Activated naive CD8-positive, alpha-beta T cell treated with anti-CD3 and anti-CD28 coated beads, Interleukin-2, amount 50 U/mL, for 24 hours (primary cell): ENCODE measurements around the gene ZNF750.
"Not testable (repeated sequence)": the region's sequence is repeated elsewhere in the genome, so short reads cannot be mapped to it uniquely, and the experiment has no call there.

Source experiments
- ATAC-seq: fragments of 150-1000 bp; cut with Tn5 transposase; one replicate; pipeline ENCODE4 v1.10.0; 2021
- DNase-seq: peaks from one replicate; pipeline ENCODE4 v3.0.0; 2021
- H3K27ac Mint-ChIP-seq: one replicate; pipeline ENCODE4 v1.8.0; 2021; ENCODE audit warnings: mild to moderate bottlenecking, mixed read lengths
- H3K27me3 Mint-ChIP-seq: one replicate; pipeline ENCODE4 v1.8.0; 2021; ENCODE audit warnings: mixed read lengths
- H3K36me3 Mint-ChIP-seq: one replicate; pipeline ENCODE4 v1.8.0; 2021; ENCODE audit warnings: low read depth, mixed read lengths
- H3K4me1 Mint-ChIP-seq: one replicate; pipeline ENCODE4 v1.8.0; 2021; ENCODE audit warnings: mixed read lengths
- H3K4me3 Mint-ChIP-seq: one replicate; pipeline ENCODE4 v1.8.0; 2021; ENCODE audit warnings: mild to moderate bottlenecking, moderate library complexity, mixed read lengths
- H3K9me3 Mint-ChIP-seq: one replicate; pipeline ENCODE4 v1.8.0; 2021; ENCODE audit warnings: mixed read lengths

ZNF750 gene

DNA sequence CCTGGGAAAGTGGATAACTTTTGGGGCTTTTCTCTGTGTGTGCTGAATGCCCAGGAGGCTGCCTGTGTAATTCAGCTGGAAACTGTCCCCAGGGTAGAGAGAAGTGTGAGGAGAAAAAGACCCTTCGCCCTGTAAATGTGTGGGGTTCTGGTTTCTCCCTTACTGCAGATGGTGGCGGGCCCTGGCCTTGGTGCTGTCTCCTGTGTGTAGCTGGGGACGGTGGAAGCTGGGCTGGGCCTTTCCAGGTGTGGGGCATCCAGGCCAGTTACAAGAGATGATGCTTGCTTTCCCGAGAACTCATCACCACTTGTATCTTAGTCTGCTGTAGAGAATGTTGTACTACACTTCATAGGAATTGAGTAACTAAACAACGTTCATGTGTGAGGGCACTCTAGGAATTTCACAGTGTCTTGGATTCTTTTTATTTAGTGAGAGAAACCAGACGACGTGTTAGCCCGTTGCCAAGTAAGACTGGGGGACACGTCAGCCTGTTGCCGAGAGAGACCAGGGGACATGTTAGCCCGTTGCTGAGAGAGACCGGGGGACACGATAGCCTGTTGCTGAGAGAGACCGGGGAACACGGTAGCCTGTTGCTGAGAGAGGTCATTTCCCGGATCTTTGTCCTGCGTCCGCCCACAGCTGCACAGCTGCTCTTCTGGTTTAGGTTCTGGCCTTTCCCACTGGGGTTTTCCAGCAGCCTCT is 44.9 kb downstream of the ZNF750 start:
- peaks cover 5% of the 10 kb centered on the region for H3K36me3 Mint-ChIP-seq
- no peaks in the 10 kb centered on the region for H3K9me3 Mint-ChIP-seq
- H3K4me3 Mint-ChIP-seq, result no peak overlapping the region
- no peak overlapping the region for H3K27ac Mint-ChIP-seq
- no peak for DNase-seq
- H3K4me1 Mint-ChIP-seq, result peaks cover under 1% of the 10 kb centered on the region
- no peaks in the 10 kb centered on the region for H3K27me3 Mint-ChIP-seq
- ATAC-seq, result no peak

DNA sequence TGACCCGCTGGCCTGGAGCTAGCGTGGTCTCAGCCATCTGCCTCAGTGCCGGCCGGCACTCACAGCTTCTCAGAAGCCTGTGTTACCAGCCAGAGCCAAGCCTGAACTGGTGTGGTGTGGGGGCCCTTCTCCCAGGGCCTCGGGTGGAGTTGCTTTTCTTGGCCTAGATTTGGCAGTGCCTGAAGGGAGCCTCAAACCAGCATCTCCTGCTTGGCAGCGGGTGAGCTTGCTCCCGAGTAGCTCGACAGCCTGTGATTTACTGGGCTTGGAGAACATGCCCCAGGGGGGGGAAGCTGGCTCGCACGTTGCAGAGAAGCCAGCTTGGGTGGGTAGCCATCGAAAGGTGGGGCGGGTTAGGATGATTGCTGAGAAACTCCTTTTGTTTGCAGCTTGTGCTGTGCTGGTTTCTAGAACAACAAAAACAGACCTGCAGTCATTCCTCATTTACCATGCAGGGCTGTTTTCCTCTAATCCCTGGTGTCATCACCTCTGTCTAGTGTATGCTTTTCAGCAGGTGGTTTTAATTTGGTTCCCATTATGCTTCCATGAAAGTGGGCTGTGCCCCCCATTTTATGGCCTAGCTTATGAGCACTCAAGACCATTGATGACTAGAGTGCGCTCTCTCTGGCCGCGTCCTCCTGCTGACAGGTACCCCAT is 45.7 kb downstream of the ZNF750 start:
- H3K27me3 Mint-ChIP-seq, result no peaks in the 10 kb centered on the region
- ATAC-seq, result no peak
- no peak overlapping the region for H3K4me3 Mint-ChIP-seq
- no peaks in the 10 kb centered on the region for H3K4me1 Mint-ChIP-seq
- H3K9me3 Mint-ChIP-seq, result no peaks in the 10 kb centered on the region
- no peak overlapping the region for H3K27ac Mint-ChIP-seq
- no peak for DNase-seq
- peaks cover 3% of the 10 kb centered on the region for H3K36me3 Mint-ChIP-seq

DNA sequence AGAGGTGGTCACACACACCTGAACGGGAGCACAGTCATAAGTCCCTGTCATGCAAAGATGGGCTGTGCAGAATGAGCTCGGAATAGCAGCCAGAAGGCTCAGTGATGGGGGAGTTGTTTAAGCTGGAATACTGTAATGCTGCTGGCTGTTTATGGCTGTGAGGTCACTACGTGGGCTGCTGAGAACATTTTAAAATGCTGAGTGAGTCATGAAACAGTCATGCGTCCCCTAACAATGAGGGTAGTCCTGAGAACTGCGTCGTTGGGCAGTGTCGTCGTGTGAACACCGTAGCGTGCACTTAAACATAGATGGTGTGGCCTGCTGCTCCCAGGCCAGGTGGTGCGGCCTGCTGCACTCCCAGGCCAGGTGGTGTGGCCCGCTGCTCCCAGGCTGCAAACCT is 48.3 kb downstream of the ZNF750 start:
- Mint-ChIP-seq H3K4me1 (no peaks in the 10 kb centered on the region), H3K27me3 (no peaks in the 10 kb centered on the region), H3K9me3 (no peaks in the 10 kb centered on the region), H3K36me3 (peaks cover 3% of the 10 kb centered on the region), H3K4me3 (no peak overlapping the region), H3K27ac (no peak overlapping the region)
- DNase-seq (no peak), ATAC-seq (no peak)

- Mint-ChIP-seq H3K4me3 (no peak overlapping the region), H3K4me1 (no peaks in the 10 kb centered on the region), H3K27ac (no peak overlapping the region), H3K9me3 (no peaks in the 10 kb centered on the region), H3K36me3 (peaks cover 3% of the 10 kb centered on the region), H3K27me3 (no peaks in the 10 kb centered on the region)
- DNase-seq, result no peak
- no peak for ATAC-seq
Observed at GRCh38 chr17:82790391-82790790, 49.4 kb downstream of the ZNF750 start.

DNA sequence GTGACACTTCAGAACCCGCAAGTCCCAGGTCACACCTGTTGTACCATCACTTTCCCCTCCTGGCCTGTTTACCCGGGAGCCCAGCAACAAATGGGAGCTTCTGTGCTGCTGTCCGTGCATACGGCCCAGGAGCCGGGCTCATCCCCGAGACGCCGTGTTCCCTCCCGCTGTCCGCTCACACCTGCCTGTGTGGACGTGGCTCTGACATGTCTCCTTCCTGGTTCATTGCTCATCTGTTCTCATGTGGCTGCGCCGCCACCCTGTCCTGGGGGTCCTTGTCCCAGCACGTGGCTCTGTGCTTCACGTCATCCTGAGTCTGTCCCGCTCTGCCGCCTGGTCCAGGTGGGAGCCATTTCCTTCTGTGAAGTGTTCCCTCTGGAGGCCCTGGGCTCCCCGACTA is 50.0 kb downstream of the ZNF750 start:
- Mint-ChIP-seq H3K9me3 (no peaks in the 10 kb centered on the region), H3K27me3 (no peaks in the 10 kb centered on the region)

DNA sequence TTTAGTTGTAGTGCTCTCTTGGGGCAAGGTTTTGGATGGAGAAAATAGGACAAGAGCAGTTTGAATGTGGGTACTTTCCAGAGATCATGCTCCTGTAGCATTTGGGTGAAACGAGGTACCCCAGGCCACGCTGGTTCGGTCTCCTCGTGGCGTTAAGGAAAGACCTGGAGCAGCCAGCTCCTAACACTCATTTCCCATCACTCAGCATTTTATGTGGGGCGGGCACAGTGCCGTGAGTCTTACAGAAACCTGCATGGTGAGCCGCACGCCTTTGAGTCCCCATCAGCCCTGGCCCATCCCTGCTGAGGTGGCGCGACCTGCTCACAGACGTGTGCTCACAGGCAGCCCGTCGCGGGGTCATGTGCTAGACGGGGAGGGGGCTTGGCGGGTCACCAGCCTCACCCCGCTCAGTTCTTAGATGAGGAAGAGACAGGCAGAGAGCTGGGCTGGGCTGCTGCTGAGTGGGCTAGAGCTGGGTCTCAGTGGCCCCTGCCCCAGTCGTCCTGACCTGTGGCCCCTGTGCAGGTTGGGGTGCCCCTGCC is 50.7 kb downstream of the ZNF750 start:
- Mint-ChIP-seq H3K36me3 (peaks cover 8% of the 10 kb centered on the region), H3K27ac (no peak overlapping the region), H3K4me3 (no peak overlapping the region), H3K4me1 (no peaks in the 10 kb centered on the region), H3K9me3 (no peaks in the 10 kb centered on the region), H3K27me3 (no peaks in the 10 kb centered on the region)
- ATAC-seq (no peak), DNase-seq (no peak)

More for the DNA sequence above, 50.0 kb downstream of the ZNF750 start:
- H3K4me1 Mint-ChIP-seq, result no peaks in the 10 kb centered on the region
- peaks cover 3% of the 10 kb centered on the region for H3K36me3 Mint-ChIP-seq
- H3K4me3 Mint-ChIP-seq, result no peak overlapping the region
- no peak overlapping the region for H3K27ac Mint-ChIP-seq
- DNase-seq, result no peak
- no peak for ATAC-seq

DNA sequence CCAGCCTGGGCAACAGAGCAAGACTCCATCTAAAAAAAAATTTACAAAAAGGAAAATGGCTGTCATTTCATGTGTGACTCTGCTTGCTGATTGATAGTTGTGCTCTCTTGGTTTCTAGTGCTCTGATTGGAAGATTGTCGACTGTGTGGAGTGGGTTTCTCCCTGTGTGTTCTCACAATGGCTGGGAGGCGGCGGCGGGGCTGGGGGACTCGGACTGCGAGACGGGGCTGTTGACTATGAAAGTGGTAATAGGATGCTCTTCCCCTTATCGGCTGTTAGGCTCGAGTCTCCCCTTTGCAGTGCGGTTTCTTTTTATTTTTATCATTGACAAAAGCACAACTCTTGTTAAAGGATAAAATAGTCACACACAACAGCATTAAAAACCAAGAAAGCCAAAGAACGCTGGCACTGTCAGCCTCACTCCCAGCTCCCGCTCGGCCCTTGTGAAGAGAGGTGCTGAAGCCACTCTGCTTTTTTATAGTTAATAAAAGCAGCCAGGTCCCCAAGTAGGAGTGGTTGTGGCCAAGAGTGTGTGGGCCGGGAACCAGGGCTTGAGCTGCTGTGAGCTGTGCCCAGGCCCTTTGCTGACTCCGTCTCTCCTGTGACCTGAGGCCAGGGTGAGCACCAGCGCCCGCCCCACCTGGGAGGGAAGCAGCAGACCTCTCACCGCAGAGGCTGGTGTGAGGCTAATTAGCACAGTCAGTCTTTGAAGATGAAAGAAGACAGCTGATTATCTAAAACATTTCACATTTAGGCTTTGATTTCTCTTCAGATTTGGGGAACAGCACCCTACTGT is 51.4 kb downstream of the ZNF750 start:
- Mint-ChIP-seq H3K27me3 (no peaks in the 10 kb centered on the region), H3K4me1 (no peaks in the 10 kb centered on the region), H3K27ac (no peak overlapping the region), H3K9me3 (no peaks in the 10 kb centered on the region), H3K4me3 (no peak overlapping the region), H3K36me3 (peaks cover 9% of the 10 kb centered on the region)
- DNase-seq, result no peak
- ATAC-seq, result no peak

- Mint-ChIP-seq H3K27me3 (no peaks in the 10 kb centered on the region), H3K9me3 (no peaks in the 10 kb centered on the region), H3K4me1 (peaks cover 2% of the 10 kb centered on the region), H3K4me3 (no peak overlapping the region), H3K27ac (no peak overlapping the region), H3K36me3 (peaks cover 15% of the 10 kb centered on the region)
- ATAC-seq (no peak), DNase-seq (no peak)
Observed at GRCh38 chr17:82787081-82787848, 52.6 kb downstream of the ZNF750 start.

DNA sequence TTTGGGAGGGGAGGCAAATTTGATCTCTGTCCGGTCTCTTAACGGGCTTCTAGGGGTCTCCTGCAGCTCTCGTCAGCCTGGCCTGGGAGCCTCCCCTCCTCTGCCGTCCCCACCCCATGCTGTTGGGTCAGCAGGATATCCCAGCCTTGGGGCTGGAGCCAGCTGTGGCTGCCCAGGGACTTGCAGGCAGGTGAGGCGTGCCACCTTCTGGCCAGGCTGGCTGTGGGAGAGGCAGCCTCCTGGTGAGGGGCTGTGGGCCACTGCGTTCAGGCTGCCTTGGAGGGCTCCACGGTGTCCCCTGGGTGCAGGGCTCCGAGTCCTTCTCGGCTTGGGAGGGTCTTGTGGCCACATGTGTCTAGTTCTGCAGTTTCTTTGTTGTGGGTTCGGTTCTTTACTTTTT is 53.4 kb downstream of the ZNF750 start:
- Mint-ChIP-seq H3K27me3 (no peaks in the 10 kb centered on the region), H3K27ac (no peak overlapping the region), H3K9me3 (no peaks in the 10 kb centered on the region), H3K4me3 (no peak overlapping the region), H3K4me1 (peaks cover 6% of the 10 kb centered on the region), H3K36me3 (peaks cover 18% of the 10 kb centered on the region)
- ATAC-seq (no peak), DNase-seq (no peak)

DNA sequence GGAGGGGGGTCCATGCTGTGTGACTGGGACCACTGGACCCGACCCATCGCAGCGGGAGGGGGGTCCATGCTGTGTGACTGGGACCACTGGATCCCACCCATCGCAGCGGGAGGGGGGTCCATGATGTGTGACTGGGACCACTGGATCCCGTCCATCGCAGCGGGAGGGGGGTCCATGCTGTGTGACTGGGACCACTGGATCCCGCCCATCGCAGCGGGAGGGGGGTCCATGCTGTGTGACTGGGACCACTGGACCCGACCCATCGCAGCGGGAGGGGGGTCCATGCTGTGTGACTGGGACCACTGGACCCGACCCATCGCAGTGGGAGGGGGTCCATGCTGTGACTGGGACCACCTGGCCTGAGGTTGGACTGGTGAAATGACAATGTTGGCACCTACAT is 54.2 kb downstream of the ZNF750 start:
- not testable (repeated sequence) for H3K4me1 Mint-ChIP-seq, DNase-seq, H3K27me3 Mint-ChIP-seq, H3K9me3 Mint-ChIP-seq, H3K27ac Mint-ChIP-seq, H3K4me3 Mint-ChIP-seq, ATAC-seq
- peaks cover 17% of the 10 kb centered on the region for H3K36me3 Mint-ChIP-seq

GRCh38 chr17:82783498-82783897 is 56.3 kb downstream of the ZNF750 start:
- no peak for ATAC-seq
- H3K4me3 Mint-ChIP-seq, result no peak overlapping the region
- H3K27ac Mint-ChIP-seq, result no peak overlapping the region
- no peak for DNase-seq
- H3K4me1 Mint-ChIP-seq, result peaks cover 6% of the 10 kb centered on the region
- no peaks in the 10 kb centered on the region for H3K27me3 Mint-ChIP-seq
- peaks cover 17% of the 10 kb centered on the region for H3K36me3 Mint-ChIP-seq
- no peaks in the 10 kb centered on the region for H3K9me3 Mint-ChIP-seq

DNA sequence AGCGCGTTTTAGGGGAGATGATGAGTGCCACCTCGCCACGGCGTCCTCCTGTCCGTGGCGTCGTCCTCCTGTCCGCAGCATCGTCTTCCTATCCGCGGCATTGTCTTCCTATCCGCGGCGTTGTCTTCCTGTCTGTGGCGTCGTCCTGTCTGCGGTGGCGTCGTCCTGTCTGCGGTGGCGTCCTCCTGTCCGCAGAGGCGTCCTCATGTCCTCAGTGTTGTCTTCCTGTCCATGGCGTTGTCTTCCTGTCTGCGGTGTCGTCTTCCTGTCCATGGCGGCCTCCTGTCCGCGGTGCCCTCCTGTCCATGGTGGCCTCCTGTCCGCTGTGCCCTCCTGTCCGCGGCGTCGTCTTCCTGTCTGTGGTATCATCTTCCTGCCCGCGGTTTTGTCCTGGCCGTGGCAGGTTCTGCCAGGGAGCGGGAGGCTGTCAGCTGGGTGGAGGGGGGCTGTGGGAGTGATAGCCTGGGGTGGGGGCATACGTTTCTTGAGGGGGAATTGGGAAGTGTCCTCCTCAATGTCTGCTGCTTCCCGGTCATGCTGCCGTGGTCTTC is 57.1 kb downstream of the ZNF750 start:
- Mint-ChIP-seq H3K4me3 (no peak overlapping the region), H3K27ac (no peak overlapping the region), H3K27me3 (no peaks in the 10 kb centered on the region), H3K36me3 (peaks cover 17% of the 10 kb centered on the region), H3K4me1 (peaks cover 6% of the 10 kb centered on the region), H3K9me3 (no peaks in the 10 kb centered on the region)
- DNase-seq (no peak), ATAC-seq (no peak)

DNA sequence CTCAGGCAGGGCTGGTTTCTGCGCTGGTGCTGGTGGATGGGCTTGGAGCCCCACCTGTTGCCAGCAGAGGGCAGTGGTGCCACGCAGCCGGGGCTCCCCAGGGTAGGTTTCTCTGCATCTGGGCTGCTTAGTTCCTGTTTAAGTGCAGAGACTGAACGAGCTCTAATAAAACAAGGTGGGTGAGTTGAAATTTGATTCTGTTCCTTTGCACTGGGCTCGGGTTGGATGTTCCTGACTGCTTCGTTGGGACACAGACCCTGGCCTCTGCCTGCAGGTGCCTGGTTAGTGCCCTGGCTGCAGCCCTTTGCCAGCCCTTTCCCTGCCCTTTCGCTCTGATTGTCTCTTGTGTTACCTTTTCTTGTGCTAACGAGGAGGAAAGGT is 57.9 kb downstream of the ZNF750 start:
- DNase-seq (peak; percentile 82), ATAC-seq (peak; percentile 95)
- peaks cover 8% of the 10 kb centered on the region for H3K4me1 Mint-ChIP-seq
- no peaks in the 10 kb centered on the region for H3K27me3 Mint-ChIP-seq
- no peak overlapping the region for H3K4me3 Mint-ChIP-seq
- no peaks in the 10 kb centered on the region for H3K9me3 Mint-ChIP-seq
- peaks cover 22% of the 10 kb centered on the region for H3K36me3 Mint-ChIP-seq
- H3K27ac Mint-ChIP-seq, result no peak overlapping the region
